ENCODE measurements around the gene MYCN. TPM values are rescaled to one million over a fixed set of nuclear protein-coding genes. Genes with fewer than 3 reads are reported as not detected.

The MYCN gene
- total RNA-seq, 1 experiment from 2014 or later, result 8.7 TPM

DNA sequence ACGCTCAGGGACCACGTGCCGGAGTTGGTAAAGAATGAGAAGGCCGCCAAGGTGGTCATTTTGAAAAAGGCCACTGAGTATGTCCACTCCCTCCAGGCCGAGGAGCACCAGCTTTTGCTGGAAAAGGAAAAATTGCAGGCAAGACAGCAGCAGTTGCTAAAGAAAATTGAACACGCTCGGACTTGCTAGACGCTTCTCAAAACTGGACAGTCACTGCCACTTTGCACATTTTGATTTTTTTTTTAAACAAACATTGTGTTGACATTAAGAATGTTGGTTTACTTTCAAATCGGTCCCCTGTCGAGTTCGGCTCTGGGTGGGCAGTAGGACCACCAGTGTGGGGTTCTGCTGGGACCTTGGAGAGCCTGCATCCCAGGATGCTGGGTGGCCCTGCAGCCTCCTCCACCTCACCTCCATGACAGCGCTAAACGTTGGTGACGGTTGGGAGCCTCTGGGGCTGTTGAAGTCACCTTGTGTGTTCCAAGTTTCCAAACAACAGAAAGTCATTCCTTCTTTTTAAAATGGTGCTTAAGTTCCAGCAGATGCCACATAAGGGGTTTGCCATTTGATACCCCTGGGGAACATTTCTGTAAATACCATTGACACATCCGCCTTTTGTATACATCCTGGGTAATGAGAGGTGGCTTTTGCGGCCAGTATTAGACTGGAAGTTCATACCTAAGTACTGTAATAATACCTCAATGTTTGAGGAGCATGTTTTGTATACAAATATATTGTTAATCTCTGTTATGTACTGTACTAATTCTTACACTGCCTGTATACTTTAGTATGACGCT, 5.8 kb downstream of the MYCN start:
- H3K9me3 Mint-ChIP-seq (ENCODE audit: low read depth, unreplicated experiment), result no peaks in the 10 kb centered on the region
- DNase-seq, result no peak
- H3K27me3 Mint-ChIP-seq (ENCODE audit: unreplicated experiment), result no peaks in the 10 kb centered on the region
- no TSS peak for BruUV-seq (replicated peaks)
- no peak overlapping the region for H3K27ac Mint-ChIP-seq (ENCODE audit: unreplicated experiment)
- peaks cover 18% of the 10 kb centered on the region for H3K4me1 Mint-ChIP-seq (ENCODE audit: low read depth, unreplicated experiment)
- H3K4me3 Mint-ChIP-seq (ENCODE audit: low read depth, unreplicated experiment), result no peak overlapping the region
- TF ChIP-seq, protein P1, sequence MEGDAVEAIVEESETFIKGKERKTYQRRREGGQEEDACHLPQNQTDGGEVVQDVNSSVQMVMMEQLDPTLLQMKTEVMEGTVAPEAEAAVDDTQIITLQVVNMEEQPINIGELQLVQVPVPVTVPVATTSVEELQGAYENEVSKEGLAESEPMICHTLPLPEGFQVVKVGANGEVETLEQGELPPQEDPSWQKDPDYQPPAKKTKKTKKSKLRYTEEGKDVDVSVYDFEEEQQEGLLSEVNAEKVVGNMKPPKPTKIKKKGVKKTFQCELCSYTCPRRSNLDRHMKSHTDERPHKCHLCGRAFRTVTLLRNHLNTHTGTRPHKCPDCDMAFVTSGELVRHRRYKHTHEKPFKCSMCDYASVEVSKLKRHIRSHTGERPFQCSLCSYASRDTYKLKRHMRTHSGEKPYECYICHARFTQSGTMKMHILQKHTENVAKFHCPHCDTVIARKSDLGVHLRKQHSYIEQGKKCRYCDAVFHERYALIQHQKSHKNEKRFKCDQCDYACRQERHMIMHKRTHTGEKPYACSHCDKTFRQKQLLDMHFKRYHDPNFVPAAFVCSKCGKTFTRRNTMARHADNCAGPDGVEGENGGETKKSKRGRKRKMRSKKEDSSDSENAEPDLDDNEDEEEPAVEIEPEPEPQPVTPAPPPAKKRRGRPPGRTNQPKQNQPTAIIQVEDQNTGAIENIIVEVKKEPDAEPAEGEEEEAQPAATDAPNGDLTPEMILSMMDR (IDR thresholded peaks at IDR 0.05; ENCODE audit: unreplicated experiment), result no peak
- CTCF ChIA-PET, result no interaction called here
- intact Hi-C loops (cut with micrococcal nuclease; ENCODE audit: unreplicated experiment), result loop anchor here (2.0 kb wide), 1 partner anchor 19 kb away; no protein-coding TSS in a partner anchor
- H3K36me3 Mint-ChIP-seq (ENCODE audit: insufficient read depth, unreplicated experiment), result peaks cover 24% of the 10 kb centered on the region

DNA sequence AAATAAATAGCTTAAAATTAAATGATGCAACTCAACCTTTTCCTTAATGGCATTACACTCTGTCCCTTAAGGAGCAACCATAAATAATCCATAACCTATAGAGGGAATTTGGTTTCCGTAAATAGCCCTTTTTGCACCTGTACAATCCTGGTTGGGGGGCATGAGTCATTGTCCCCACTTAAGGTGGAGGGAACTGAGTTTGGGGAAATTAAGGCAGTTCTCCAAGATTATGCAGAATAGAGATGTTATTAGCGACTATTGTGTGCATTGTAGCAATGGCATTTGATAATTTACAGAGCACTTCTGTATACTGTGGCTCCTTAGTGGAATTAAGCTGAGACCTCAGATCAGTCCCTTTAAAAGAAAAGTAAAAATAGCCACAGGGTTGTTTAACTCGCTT, 6.6 kb downstream of the MYCN start:
- no peaks in the 10 kb centered on the region for H3K27me3 Mint-ChIP-seq (ENCODE audit: unreplicated experiment)
- TF ChIP-seq, protein P1 (IDR thresholded peaks at IDR 0.05; ENCODE audit: unreplicated experiment), result no peak
- CTCF ChIA-PET, result no interaction called here
- peaks cover 17% of the 10 kb centered on the region for H3K36me3 Mint-ChIP-seq (ENCODE audit: insufficient read depth, unreplicated experiment)
- H3K27ac Mint-ChIP-seq (ENCODE audit: unreplicated experiment), result no peak overlapping the region
- no peaks in the 10 kb centered on the region for H3K9me3 Mint-ChIP-seq (ENCODE audit: low read depth, unreplicated experiment)
- no peak overlapping the region for H3K4me3 Mint-ChIP-seq (ENCODE audit: low read depth, unreplicated experiment)
- intact Hi-C loops (cut with micrococcal nuclease; ENCODE audit: unreplicated experiment), result no loop called here
- DNase-seq, result no peak
- H3K4me1 Mint-ChIP-seq (ENCODE audit: low read depth, unreplicated experiment), result peaks cover 16% of the 10 kb centered on the region
- BruUV-seq (replicated peaks), result no TSS peak

DNA sequence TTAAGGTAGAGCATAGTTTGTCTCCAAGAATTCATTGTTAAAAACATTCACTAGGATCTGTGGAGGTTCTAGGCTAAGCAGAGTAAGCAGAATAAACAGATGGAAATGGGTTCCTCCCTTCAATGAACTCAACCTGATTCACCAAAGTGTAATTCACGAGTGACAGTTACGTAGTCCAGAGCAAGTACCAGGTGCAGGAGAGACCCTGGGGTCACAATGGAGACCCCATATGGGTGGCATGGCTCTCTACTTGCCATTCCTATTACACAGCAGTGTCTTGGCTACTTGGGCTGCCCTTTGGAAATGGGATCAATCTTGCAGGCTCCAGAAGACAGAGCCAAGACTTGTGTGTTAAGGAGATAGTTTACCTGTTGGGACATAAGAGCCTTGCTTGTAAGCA, 7.1 kb downstream of the MYCN start:
- Mint-ChIP-seq H3K27me3 (ENCODE audit: unreplicated experiment) (no peaks in the 10 kb centered on the region), H3K4me3 (ENCODE audit: low read depth, unreplicated experiment) (no peak overlapping the region), H3K9me3 (ENCODE audit: low read depth, unreplicated experiment) (no peaks in the 10 kb centered on the region), H3K27ac (ENCODE audit: unreplicated experiment) (no peak overlapping the region), H3K36me3 (ENCODE audit: insufficient read depth, unreplicated experiment) (peaks cover 14% of the 10 kb centered on the region), H3K4me1 (ENCODE audit: low read depth, unreplicated experiment) (peaks cover 16% of the 10 kb centered on the region)
- no peak for DNase-seq
- TF ChIP-seq, protein P1 (IDR thresholded peaks at IDR 0.05; ENCODE audit: unreplicated experiment), result no peak
- BruUV-seq (replicated peaks), result no TSS peak
- intact Hi-C loops (cut with micrococcal nuclease; ENCODE audit: unreplicated experiment), result no loop called here
- CTCF ChIA-PET, result no interaction called here

DNA sequence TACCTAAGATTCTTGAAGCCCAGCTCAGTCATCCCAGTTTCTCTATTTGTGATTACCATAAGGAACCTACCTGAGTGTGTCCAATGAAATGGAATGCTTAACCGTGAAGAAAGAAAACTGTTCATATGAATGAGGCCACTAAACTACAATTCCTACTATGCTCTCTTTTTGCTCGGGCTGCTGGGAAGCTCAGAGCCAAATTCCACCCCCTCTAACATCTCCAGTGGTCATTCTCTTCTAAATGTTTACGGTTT, 8.3 kb downstream of the MYCN start:
- intact Hi-C loops (cut with micrococcal nuclease; ENCODE audit: unreplicated experiment), result no loop called here
- peaks cover 6% of the 10 kb centered on the region for H3K36me3 Mint-ChIP-seq (ENCODE audit: insufficient read depth, unreplicated experiment)
- no peaks in the 10 kb centered on the region for H3K9me3 Mint-ChIP-seq (ENCODE audit: low read depth, unreplicated experiment)
- H3K27me3 Mint-ChIP-seq (ENCODE audit: unreplicated experiment), result no peaks in the 10 kb centered on the region
- DNase-seq, result no peak
- CTCF ChIA-PET, result no interaction called here
- H3K27ac Mint-ChIP-seq (ENCODE audit: unreplicated experiment), result no peak overlapping the region
- H3K4me1 Mint-ChIP-seq (ENCODE audit: low read depth, unreplicated experiment), result peaks cover 11% of the 10 kb centered on the region
- H3K4me3 Mint-ChIP-seq (ENCODE audit: low read depth, unreplicated experiment), result no peak overlapping the region
- TF ChIP-seq, protein P1 (IDR thresholded peaks at IDR 0.05; ENCODE audit: unreplicated experiment), result no peak
- no TSS peak for BruUV-seq (replicated peaks)
